IPS-18a (cell line): ENCODE measurements around the gene CDKAL1.
"Not testable (repeated sequence)": the region's sequence is repeated elsewhere in the genome, so short reads cannot be mapped to it uniquely, and the experiment has no call there.

Experiments
- H3K27ac ChIP-seq: one replicate; pipeline ENCODE4 v1.5.1; 2013; ENCODE audit warnings: low read length
- H3K27me3 ChIP-seq: one replicate; pipeline ENCODE4 v1.6.1; 2013; ENCODE audit warnings: mild to moderate bottlenecking, low read length; ENCODE audit not compliant: control insufficient read depth, insufficient read depth
- H3K36me3 ChIP-seq: one replicate; pipeline ENCODE4 v1.6.1; 2013; ENCODE audit warnings: low read depth, low read length; ENCODE audit not compliant: control insufficient read depth
- H3K4me1 ChIP-seq: one replicate; pipeline ENCODE4 v1.6.1; 2013; ENCODE audit warnings: low read depth, low read length; ENCODE audit not compliant: control insufficient read depth
- H3K4me3 ChIP-seq: one replicate; pipeline ENCODE4 v1.5.1; 2013; ENCODE audit warnings: low read length
- H3K9ac ChIP-seq: one replicate; pipeline ENCODE4 v1.6.1; 2013; ENCODE audit warnings: mild to moderate bottlenecking, low read length, moderate library complexity
- H3K9me3 ChIP-seq: one replicate; pipeline ENCODE4 v1.6.1; 2013; ENCODE audit warnings: low read depth, low read length; ENCODE audit not compliant: control insufficient read depth

CDKAL1 gene

GRCh38 chr6:20534295-20535262, at the start of gene CDKAL1:
TSS of gene CDKAL1 (plus strand) at chr6:20534457. CDS start at chr6:20546351, 11,894 bp downstream.
- no peaks in the 10 kb centered on the region for H3K36me3 ChIP-seq
- no peaks in the 10 kb centered on the region for H3K27me3 ChIP-seq
- H3K4me1 ChIP-seq, result peaks cover 10% of the 10 kb centered on the region
- peak within 1 kb of the TSS; percentile 93 for H3K27ac ChIP-seq
- peak within 1 kb of the TSS; percentile 93 for H3K4me3 ChIP-seq
- H3K9me3 ChIP-seq, result no peaks in the 10 kb centered on the region
- peak within 1 kb of the TSS; percentile 94 for H3K9ac ChIP-seq

- Histone ChIP-seq H3K9me3 (no peaks in the 10 kb centered on the region), H3K27me3 (no peaks in the 10 kb centered on the region), H3K9ac (no peak overlapping the region), H3K36me3 (peaks cover 80% of the 10 kb centered on the region), H3K27ac (no peak overlapping the region), H3K4me3 (no peak overlapping the region), H3K4me1 (peaks cover 10% of the 10 kb centered on the region)
Observed at GRCh38 chr6:20486641-20487040, 47.6 kb upstream of the CDKAL1 start.

- H3K4me3 ChIP-seq, result no peak overlapping the region
- H3K27ac ChIP-seq, result no peak overlapping the region
- peaks cover 10% of the 10 kb centered on the region for H3K4me1 ChIP-seq
- peaks cover 72% of the 10 kb centered on the region for H3K36me3 ChIP-seq
- H3K27me3 ChIP-seq, result no peaks in the 10 kb centered on the region
- no peak overlapping the region for H3K9ac ChIP-seq
- no peaks in the 10 kb centered on the region for H3K9me3 ChIP-seq
Observed at GRCh38 chr6:20487669-20488375, 46.4 kb upstream of the CDKAL1 start.

- no peak overlapping the region for H3K4me3 ChIP-seq
- no peaks in the 10 kb centered on the region for H3K4me1 ChIP-seq
- no peak overlapping the region for H3K9ac ChIP-seq
- peaks cover 53% of the 10 kb centered on the region for H3K36me3 ChIP-seq
- no peaks in the 10 kb centered on the region for H3K9me3 ChIP-seq
- H3K27me3 ChIP-seq, result no peaks in the 10 kb centered on the region
- no peak overlapping the region for H3K27ac ChIP-seq
Observed at GRCh38 chr6:20490591-20490990, 43.7 kb upstream of the CDKAL1 start.

GRCh38 chr6:20492099-20492498, 42.2 kb upstream of the CDKAL1 start:
- no peaks in the 10 kb centered on the region for H3K4me1 ChIP-seq
- no peak overlapping the region for H3K9ac ChIP-seq
- H3K27ac ChIP-seq, result no peak overlapping the region
- no peaks in the 10 kb centered on the region for H3K27me3 ChIP-seq
- no peak overlapping the region for H3K4me3 ChIP-seq
- peaks cover 44% of the 10 kb centered on the region for H3K36me3 ChIP-seq
- no peaks in the 10 kb centered on the region for H3K9me3 ChIP-seq

DNA sequence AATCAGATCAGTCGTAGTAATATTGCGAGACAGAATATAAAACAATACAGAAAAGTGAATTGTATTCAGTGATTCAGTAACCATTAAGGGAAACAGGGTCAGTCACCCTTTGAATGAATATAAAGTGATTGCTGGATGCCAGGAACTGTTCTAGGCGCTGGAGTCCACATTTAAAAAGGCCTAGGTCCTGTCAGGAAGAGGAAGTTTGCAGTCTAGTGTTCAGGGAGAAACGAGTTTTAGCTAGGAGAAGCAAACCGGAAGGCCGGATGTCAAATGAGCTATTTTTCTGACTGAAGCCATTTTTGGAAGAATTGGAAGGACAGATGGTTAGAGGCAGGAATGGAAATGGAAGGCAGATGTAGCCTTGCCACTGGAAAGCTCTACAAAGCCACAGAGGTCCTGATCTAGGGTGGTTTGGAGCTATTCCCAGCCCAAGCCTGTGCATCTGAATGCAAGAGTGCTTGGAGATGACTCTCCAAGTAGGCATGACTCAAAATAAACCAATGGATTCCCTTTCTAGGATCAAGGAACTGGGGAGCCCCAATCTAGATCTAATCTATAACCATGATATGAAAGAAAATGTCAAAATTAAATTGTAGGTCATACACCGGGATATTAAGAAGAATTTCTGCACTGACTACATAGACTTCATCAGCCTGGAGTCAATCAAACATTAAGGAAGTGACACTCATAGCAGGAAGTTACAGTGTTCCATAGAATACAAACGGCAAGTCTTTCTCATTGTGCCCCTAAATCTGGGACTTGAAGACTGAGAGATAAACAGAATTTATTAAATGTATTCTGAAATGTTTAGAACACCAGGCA, 36.8 kb upstream of the CDKAL1 start:
- no peak overlapping the region for H3K9ac ChIP-seq
- H3K4me3 ChIP-seq, result no peak overlapping the region
- H3K27ac ChIP-seq, result no peak overlapping the region
- no peaks in the 10 kb centered on the region for H3K36me3 ChIP-seq
- no peaks in the 10 kb centered on the region for H3K4me1 ChIP-seq
- no peaks in the 10 kb centered on the region for H3K9me3 ChIP-seq
- H3K27me3 ChIP-seq, result no peaks in the 10 kb centered on the region

DNA sequence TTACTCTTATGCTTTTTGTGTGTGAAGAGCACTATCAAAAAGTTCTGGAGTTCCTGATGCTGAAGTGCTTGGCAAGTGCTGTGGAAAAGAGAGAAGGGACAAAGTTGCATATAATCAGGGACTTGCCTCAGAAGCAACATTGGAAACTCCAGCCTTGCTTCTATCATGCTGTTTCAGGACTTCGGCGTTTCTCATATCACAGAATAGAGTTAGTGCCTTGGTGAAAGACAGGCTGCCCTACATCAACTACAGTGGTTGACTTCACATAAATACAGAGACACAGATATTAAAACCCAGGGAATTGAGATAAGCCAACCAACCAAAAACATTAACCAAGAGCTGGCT, 36.2 kb upstream of the CDKAL1 start:
- Histone ChIP-seq H3K27ac (no peak overlapping the region), H3K36me3 (no peaks in the 10 kb centered on the region), H3K9ac (no peak overlapping the region), H3K4me3 (no peak overlapping the region), H3K4me1 (no peaks in the 10 kb centered on the region), H3K27me3 (no peaks in the 10 kb centered on the region), H3K9me3 (no peaks in the 10 kb centered on the region)

DNA sequence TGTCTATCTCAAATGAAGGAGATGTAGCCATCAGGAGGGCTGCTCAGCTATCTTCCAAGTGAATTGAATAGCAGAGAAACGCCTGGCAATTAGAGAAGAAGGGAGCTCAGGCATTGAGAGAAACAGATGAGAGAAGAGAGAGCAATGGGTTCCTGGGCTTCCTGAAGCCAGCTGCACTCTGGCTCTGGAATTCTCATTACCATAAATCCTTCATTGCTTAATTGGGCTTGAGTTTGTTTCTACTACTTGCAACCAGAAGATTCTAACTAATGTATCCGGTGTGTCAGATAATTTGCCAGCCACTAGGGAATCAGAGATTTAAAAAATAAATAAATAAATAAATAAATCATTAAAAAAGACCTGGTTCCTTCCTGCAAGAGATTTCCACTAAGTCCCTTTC, 25.0 kb upstream of the CDKAL1 start:
- H3K4me3 ChIP-seq, result no peak overlapping the region
- H3K9ac ChIP-seq, result no peak overlapping the region
- no peaks in the 10 kb centered on the region for H3K9me3 ChIP-seq
- H3K27ac ChIP-seq, result no peak overlapping the region
- H3K36me3 ChIP-seq, result no peaks in the 10 kb centered on the region
- H3K27me3 ChIP-seq, result no peaks in the 10 kb centered on the region
- H3K4me1 ChIP-seq, result no peaks in the 10 kb centered on the region

GRCh38 chr6:20511852-20512251, 22.4 kb upstream of the CDKAL1 start:
- H3K9ac ChIP-seq, result no peak overlapping the region
- H3K36me3 ChIP-seq, result no peaks in the 10 kb centered on the region
- H3K4me1 ChIP-seq, result no peaks in the 10 kb centered on the region
- H3K4me3 ChIP-seq, result no peak overlapping the region
- H3K27me3 ChIP-seq, result no peaks in the 10 kb centered on the region
- H3K27ac ChIP-seq, result no peak overlapping the region
- H3K9me3 ChIP-seq, result no peaks in the 10 kb centered on the region

GRCh38 chr6:20525208-20525607, 9.0 kb upstream of the CDKAL1 start:
- not testable (repeated sequence) for H3K36me3 ChIP-seq, H3K27ac ChIP-seq, H3K9ac ChIP-seq, H3K4me1 ChIP-seq, H3K27me3 ChIP-seq, H3K4me3 ChIP-seq, H3K9me3 ChIP-seq

GRCh38 chr6:20529086-20529448, 5.2 kb upstream of the CDKAL1 start:
- not testable (repeated sequence) for H3K9me3 ChIP-seq, H3K27me3 ChIP-seq, H3K4me1 ChIP-seq, H3K4me3 ChIP-seq, H3K9ac ChIP-seq, H3K27ac ChIP-seq, H3K36me3 ChIP-seq
